Upper lobe of left lung (tissue), 6 donors: ENCODE measurements around the gene GAP43. TPM values are rescaled to one million over a fixed set of nuclear protein-coding genes. Genes with fewer than 3 reads are reported as not detected.
"Not testable (repeated sequence)": the region's sequence is repeated elsewhere in the genome, so short reads cannot be mapped to it uniquely, and the experiment has no call there.

Experiments used
- ATAC-seq, 2 donors: fragments of 200-7000 bp; cut with Tn5 transposase; one replicate each; pipeline ENCODE4 v1.9.1; 2022; ENCODE audit warnings: mild to moderate bottlenecking in 2 of 2, moderate library complexity in 2 of 2; ENCODE audit not compliant: low FRiP score in 2 of 2
- DNase-seq, 2 donors: peaks; one replicate each; pipeline ENCODE4 v3.0.0-alpha.2; 2019 to 2020
- H3K27ac ChIP-seq, 4 donors: fragments of 200-600 bp; sonication (generic); one replicate each; pipeline ENCODE4 v1.5.1; 2016 to 2019
- H3K27me3 ChIP-seq, 4 donors: fragments of 200-600 bp; sonication (generic); one replicate each; pipeline ENCODE4 v1.5.1; 2017 to 2019
- H3K36me3 ChIP-seq, 4 donors: fragments of 200-600 bp; sonication (generic); one replicate each; pipeline ENCODE4 v1.5.1; 2016 to 2019
- H3K4me1 ChIP-seq, 4 donors: fragments of 200-600 bp; sonication (generic); one replicate each; pipeline ENCODE4 v1.5.1; 2018 to 2019
- H3K4me3 ChIP-seq, 4 donors: fragments of 200-600 bp; sonication (generic); one replicate each; pipeline ENCODE4 v1.5.1; 2017 to 2019; ENCODE audit warnings: mild to moderate bottlenecking in 2 of 4, moderate library complexity in 1 of 4
- H3K9me3 ChIP-seq, 4 donors: fragments of 200-600 bp; sonication (generic); one replicate each; pipeline ENCODE4 v1.5.1; 2018 to 2019
- CTCF ChIP-seq, 6 experiments: fragments of 450-650 bp in 4 of 6; fragments of 200-600 bp in 2 of 6; sonication (generic) in 2 of 6; IDR thresholded peaks; one replicate each; pipeline ENCODE4 v1.5.1; 2016 to 2019; ENCODE audit warnings: antibody characterized with exemption in 6 of 6
- EP300 ChIP-seq, 4 donors: sonication (generic); formaldehyde crosslinking; IDR thresholded peaks; one replicate each; pipeline ENCODE4 v1.5.1; 2017; ENCODE audit warnings: antibody characterized with exemption in 4 of 4, control low read depth in 2 of 4
- POLR2A ChIP-seq, 4 donors: fragments of 450-650 bp; IDR thresholded peaks; one replicate each; pipeline ENCODE4 v1.5.1; 2016 to 2017; ENCODE audit warnings: antibody characterized with exemption in 4 of 4, mild to moderate bottlenecking in 2 of 4
- POLR2AphosphoS5 ChIP-seq, 2 donors: sonication (generic); formaldehyde crosslinking; IDR thresholded peaks; one replicate each; pipeline ENCODE4 v1.5.1; 2017; ENCODE audit warnings: antibody characterized with exemption in 2 of 2
- WGBS, 2 donors: methylation state at CpG; one replicate each; pipeline ENCODE4 v1.1.5; 2017 to 2018; 5-methylcytosine and 5-hydroxymethylcytosine counted together
- total RNA-seq, 6 donors: library from RNA; depleted of rRNA in 4 of 6; stranded (reverse); fragments of >200 nt in 4 of 6; gene quantifications; one replicate each; pipeline versions ENCODE4 v1.1.0 to v1.2.1, GENCODE V29; 2016 to 2021
- donor health status: DM: no; HTN: no; CAD: no; lungs with moderate emphysema.
- donor health status: DM: no; HTN: yes; CAD: no; lungs with severe emphysema.

Gene GAP43
- total RNA-seq, 6 donors from 2014 or later, result 0.13 TPM; not detected in 5

- TF ChIP-seq CTCF (IDR thresholded peaks at IDR 0.05), result no peak
- no peak for TF ChIP-seq POLR2A (IDR thresholded peaks at IDR 0.05)
- TF ChIP-seq EP300 (IDR thresholded peaks at IDR 0.05), result no peak
- no peak for TF ChIP-seq POLR2AphosphoS5 (IDR thresholded peaks at IDR 0.05)
- ATAC-seq (no peak), DNase-seq (no peak)
- WGBS, 2 donors, result 79 to 95% methylated on average over 1 of the region's 1 CpG
- Histone ChIP-seq H3K9me3 (no peaks in the 10 kb centered on the region), H3K27me3 (no peaks in the 10 kb centered on the region), H3K27ac (no peak overlapping the region), H3K4me3 (no peak overlapping the region), H3K4me1 (no peaks in the 10 kb centered on the region), H3K36me3 (no peaks in the 10 kb centered on the region)
These were observed 103.8 kb downstream of the GAP43 start for GRCh38 chr3:115727135-115727534.

GRCh38 chr3:115728013-115728412 lies 104.7 kb downstream of the GAP43 start:
- TF ChIP-seq CTCF (IDR thresholded peaks at IDR 0.05) (no peak), EP300 (IDR thresholded peaks at IDR 0.05) (no peak), POLR2AphosphoS5 (IDR thresholded peaks at IDR 0.05) (no peak), POLR2A (IDR thresholded peaks at IDR 0.05) (no peak)

GRCh38 chr3:115736341-115736740 lies 113.0 kb downstream of the GAP43 start:
- not testable (repeated sequence) for H3K9me3 ChIP-seq, H3K4me3 ChIP-seq, H3K4me1 ChIP-seq, ATAC-seq, H3K36me3 ChIP-seq, DNase-seq, H3K27ac ChIP-seq, H3K27me3 ChIP-seq
- WGBS, 2 donors, result 82 to 83% methylated on average over 3 of the region's 3 CpGs

More at GRCh38 chr3:115728013-115728412, 104.7 kb downstream of the GAP43 start:
- Histone ChIP-seq H3K36me3 (no peaks in the 10 kb centered on the region), H3K27me3 (no peaks in the 10 kb centered on the region), H3K9me3 (peaks cover 0 to 3% (median 0%) of the 10 kb centered on the region in 4 donors), H3K4me3 (no peak overlapping the region), H3K27ac (no peak overlapping the region), H3K4me1 (no peaks in the 10 kb centered on the region)
- ATAC-seq (no peak), DNase-seq (no peak)

GRCh38 chr3:115741650-115742049 lies 118.3 kb downstream of the GAP43 start:
- ATAC-seq (no peak), DNase-seq (no peak)
- Histone ChIP-seq H3K4me1 (no peaks in the 10 kb centered on the region), H3K27me3 (no peaks in the 10 kb centered on the region), H3K9me3 (peaks cover 0 to 10% (median 0%) of the 10 kb centered on the region in 4 donors), H3K4me3 (no peak overlapping the region), H3K27ac (no peak overlapping the region), H3K36me3 (no peaks in the 10 kb centered on the region)
- TF ChIP-seq CTCF (IDR thresholded peaks at IDR 0.05), result no peak
- TF ChIP-seq POLR2AphosphoS5 (IDR thresholded peaks at IDR 0.05), result no peak
- no peak for TF ChIP-seq EP300 (IDR thresholded peaks at IDR 0.05)
- TF ChIP-seq POLR2A (IDR thresholded peaks at IDR 0.05), result no peak
- 96% methylated on average over 5 of the region's 5 CpGs; no CpG with 5 or more reads in 1 of the 2 donors for WGBS, 2 donors

GRCh38 chr3:115744516-115744915 lies 121.2 kb downstream of the GAP43 start:
- not testable (repeated sequence) for H3K9me3 ChIP-seq, H3K4me3 ChIP-seq, H3K27me3 ChIP-seq, H3K36me3 ChIP-seq, ATAC-seq, H3K27ac ChIP-seq, H3K4me1 ChIP-seq
- WGBS, 2 donors, result 81 to 92% methylated on average over 4 of the region's 4 CpGs
- peak in 1 of 2 donors; percentile 25 for DNase-seq

GRCh38 chr3:115752978-115753377 lies 129.7 kb downstream of the GAP43 start:
- H3K27me3 ChIP-seq, H3K27ac ChIP-seq, H3K4me3 ChIP-seq, H3K4me1 ChIP-seq, H3K9me3 ChIP-seq, ATAC-seq, DNase-seq, H3K36me3 ChIP-seq: not testable (repeated sequence)
- WGBS, 2 donors, result 72 to 95% methylated on average over 1 of the region's 1 CpG
